GM19043 (cell line): Measurements from ENCODE around the gene SMURF2.

ENCODE experiments used
- ATAC-seq: cut with Tn5 transposase; IDR thresholded peaks from one replicate; pipeline ENCODE4 v1.9.1; 2021; ENCODE audit warnings: low read depth; ENCODE audit not compliant: unreplicated experiment

SMURF2 gene

GRCh38 chr17:64506201-64506575 is 155.9 kb downstream of the SMURF2 start, which contains the start of gene DDX5:
DDX5 (minus strand) TSS chr17:64506289; CDS start chr17:64506119, 170 bp downstream.
- ATAC-seq, result peak; percentile 52

- no peak for ATAC-seq
Measured at GRCh38 chr17:64505340-64506200, 156.5 kb downstream of the SMURF2 start.

- no peak for ATAC-seq
Measured at GRCh38 chr17:64504769-64505339, 157.3 kb downstream of the SMURF2 start.

GRCh38 chr17:64503821-64504768 is 158.0 kb downstream of the SMURF2 start:
- no peak for ATAC-seq

GRCh38 chr17:64503341-64503740 is 158.8 kb downstream of the SMURF2 start:
- no peak for ATAC-seq

GRCh38 chr17:64502809-64503208 is 159.3 kb downstream of the SMURF2 start:
- ATAC-seq, result no peak

GRCh38 chr17:64502021-64502420 is 160.1 kb downstream of the SMURF2 start:
- no peak for ATAC-seq

- ATAC-seq, result no peak
Measured at GRCh38 chr17:64500862-64501765, 161.0 kb downstream of the SMURF2 start.

- ATAC-seq, result no peak
Measured at GRCh38 chr17:64500487-64500859, 161.6 kb downstream of the SMURF2 start.

- ATAC-seq, result no peak
Measured at GRCh38 chr17:64499805-64500486, 162.2 kb downstream of the SMURF2 start.

GRCh38 chr17:64498308-64499203 is 163.6 kb downstream of the SMURF2 start:
- no peak for ATAC-seq

GRCh38 chr17:64497565-64498035 is 164.5 kb downstream of the SMURF2 start:
- no peak for ATAC-seq

GRCh38 chr17:64496786-64497564 is 165.1 kb downstream of the SMURF2 start, which contains the start of gene POLG2:
POLG2 (minus strand) TSS chr17:64497054; CDS start chr17:64496968, 86 bp downstream.
- peak; percentile 91 for ATAC-seq

GRCh38 chr17:64496348-64496785 is 165.7 kb downstream of the SMURF2 start:
- ATAC-seq, result no peak
